HepG2 (cell line): ENCODE measurements around the gene TBC1D1. TPM values are rescaled to one million over a fixed set of nuclear protein-coding genes. Genes with fewer than 3 reads are reported as not detected.
A peak's percentile ranks its signal among the peaks of the same experiment; 100 is the strongest.

Experiments used
- AHDC1 ChIP-seq: sonication (generic); formaldehyde crosslinking; IDR thresholded peaks from 2 replicates; pipeline ENCODE4 v1.5.1; 2020; ENCODE audit warnings: mild to moderate bottlenecking, missing genetic modification reagents, borderline replicate concordance
- E2F2 ChIP-seq: sonication (generic); formaldehyde crosslinking; IDR thresholded peaks from 2 replicates; pipeline ENCODE4 v1.4.0; 2020; ENCODE audit warnings: missing genetic modification reagents, borderline replicate concordance
- ETS1 ChIP-seq: sonication (generic); formaldehyde crosslinking; IDR thresholded peaks from 2 replicates; pipeline ENCODE4 v1.4.0; 2020; ENCODE audit warnings: missing genetic modification reagents
- FOXK1 ChIP-seq: sonication (generic); formaldehyde crosslinking; IDR thresholded peaks from 2 replicates; pipeline ENCODE4 v1.4.0; 2020; ENCODE audit warnings: low read depth, missing genetic modification reagents, borderline replicate concordance
- IRF2 ChIP-seq: IDR thresholded peaks from 2 replicates; pipeline ENCODE4 v1.6.1; 2018; ENCODE audit warnings: missing genetic modification reagents, missing compliant biosample characterization
- MTF2 ChIP-seq: sonication (generic); formaldehyde crosslinking; IDR thresholded peaks from 2 replicates; pipeline ENCODE4 v1.5.0; 2020; ENCODE audit warnings: missing genetic modification reagents, borderline replicate concordance
- NFKB2 ChIP-seq: sonication (generic); formaldehyde crosslinking; IDR thresholded peaks from 2 replicates; pipeline ENCODE4 v1.4.0; 2020; ENCODE audit warnings: missing genetic modification reagents, borderline replicate concordance
- REL ChIP-seq: sonication (generic); formaldehyde crosslinking; conservative IDR thresholded peaks from 2 replicates; pipeline ENCODE4 v1.8.0; 2022; ENCODE audit warnings: mild to moderate bottlenecking, missing genetic modification reagents, moderate library complexity
- SMYD3 ChIP-seq: sonication (generic); formaldehyde crosslinking; IDR thresholded peaks from 2 replicates; pipeline ENCODE4 v1.8.1; 2023; ENCODE audit warnings: mild to moderate bottlenecking, missing genetic modification reagents
- SP4 ChIP-seq: sonication (generic); formaldehyde crosslinking; IDR thresholded peaks from 2 replicates; pipeline ENCODE4 v1.8.1; 2023; ENCODE audit warnings: mild to moderate bottlenecking, missing genetic modification reagents
- TOE1 ChIP-seq: sonication (generic); formaldehyde crosslinking; IDR thresholded peaks from 2 replicates; pipeline ENCODE4 v1.4.0; 2020; ENCODE audit warnings: mild to moderate bottlenecking, missing genetic modification reagents
- ZFAT ChIP-seq: sonication (generic); formaldehyde crosslinking; conservative IDR thresholded peaks from 2 replicates; pipeline ENCODE4 v1.8.1; 2023; ENCODE audit warnings: missing genetic modification reagents, inconsistent platforms
- ZFP62 ChIP-seq: sonication (generic); formaldehyde crosslinking; IDR thresholded peaks from 2 replicates; pipeline ENCODE4 v1.4.0; 2020; ENCODE audit warnings: missing genetic modification reagents
- ZNF441 ChIP-seq: sonication (generic); formaldehyde crosslinking; IDR thresholded peaks from 2 replicates; pipeline ENCODE4 v1.7.0; 2021; ENCODE audit warnings: missing genetic modification reagents, borderline replicate concordance
- ZNF615 ChIP-seq: sonication (generic); formaldehyde crosslinking; IDR thresholded peaks from 2 replicates; pipeline ENCODE4 v1.5.0; 2020; ENCODE audit warnings: mild to moderate bottlenecking, missing genetic modification reagents, borderline replicate concordance
- ZNF678 ChIP-seq: sonication (generic); formaldehyde crosslinking; IDR thresholded peaks from 2 replicates; pipeline ENCODE4 v1.4.0; 2020; ENCODE audit warnings: mild to moderate bottlenecking, missing genetic modification reagents
- ZNF781 ChIP-seq: sonication (generic); formaldehyde crosslinking; IDR thresholded peaks from 2 replicates; pipeline ENCODE4 v1.5.1; 2020; ENCODE audit warnings: borderline replicate concordance, mild to moderate bottlenecking, missing genetic modification reagents; ENCODE audit errors: not compliant biosample characterization
- ZNF784 ChIP-seq: sonication (generic); formaldehyde crosslinking; IDR thresholded peaks from 2 replicates; pipeline ENCODE4 v1.5.1; 2020; ENCODE audit warnings: missing genetic modification reagents, mild to moderate bottlenecking, borderline replicate concordance
- polyA plus RNA-seq, 8 experiments: library from polyadenylated mRNA; depleted of rRNA in 3 of 8; stranded (reverse) in 7 of 8; unstranded in 1 of 8; fragments of >200 nt; fragmentation: Illumina TruSeq in 4 of 8; extraction: Trizol in 4 of 8; gene quantifications; 2 replicates each; pipeline versions ENCODE4 v1.2.1 to v1.2.3, GENCODE V29; 2011 to 2016; ENCODE audit warnings: low read depth in 4 of 8, missing spikeins in 1 of 8, mixed read lengths in 1 of 8; ENCODE audit not compliant: insufficient read depth in 1 of 8
- total RNA-seq, 5 experiments: library from RNA; depleted of rRNA; stranded (reverse); fragments of >200 nt; fragmentation: Illumina TruSeq; extraction: Trizol; gene quantifications; 2 replicates each; pipeline ENCODE4 v1.2.3, GENCODE V29; 2016; ENCODE audit warnings: low read depth in 1 of 5

The TBC1D1 gene
- total and polyA plus RNA-seq, 2 of the 13 experiments (the other 11 are each of a cell fraction or from before 2014, with no cell fraction given), result 37.3 to 62.8 TPM

GRCh38 chr4:38162240-38162784 is 271.4 kb downstream of the TBC1D1 start (continued):
- TF ChIP-seq NFKB2 (CRISPR knock-in tag), result peak; percentile 66; the same call in 1 of the 2 replicates
- TF ChIP-seq E2F2 (CRISPR knock-in tag), result no peak
- TF ChIP-seq ZNF615, result no peak
- TF ChIP-seq SP4, result no peak
- 0 out of 2 replicates have a peak, but pooled peaks have one; percentile 57 for TF ChIP-seq ZFAT (CRISPR knock-in tag)
- TF ChIP-seq FOXK1 (CRISPR knock-in tag), result no peak
- TF ChIP-seq SMYD3 (CRISPR knock-in tag), result no peak
- TF ChIP-seq AHDC1 (CRISPR knock-in tag), result peak; percentile 91
- TF ChIP-seq ETS1 (CRISPR knock-in tag), result no peak
- no peak for TF ChIP-seq ZNF678
- TF ChIP-seq ZNF781 (CRISPR knock-in tag), result no peak
- no peak for TF ChIP-seq ZNF784 (CRISPR knock-in tag)
- TF ChIP-seq IRF2 (CRISPR knock-in tag), result peak; percentile 91
- TF ChIP-seq ZFP62 (CRISPR knock-in tag), result no peak
- TF ChIP-seq ZNF441 (CRISPR knock-in tag), result 0 out of 2 replicates have a peak, but pooled peaks have one; percentile 29
- no peak for TF ChIP-seq MTF2 (CRISPR knock-in tag)
- no peak for TF ChIP-seq TOE1 (CRISPR knock-in tag)
- TF ChIP-seq REL, result 0 out of 2 replicates have a peak, but pooled peaks have one; percentile 58
